GM19372 (cell line): ENCODE data around the gene ARHGAP21.
"Not testable (repeated sequence)": the region's sequence is repeated elsewhere in the genome, so short reads cannot be mapped to it uniquely, and the experiment has no call there.

ENCODE experiments used
- ATAC-seq: cut with Tn5 transposase; IDR thresholded peaks from one replicate; pipeline ENCODE4 v1.9.1; 2021; ENCODE audit warnings: mild to moderate bottlenecking, low read depth, moderate library complexity; ENCODE audit not compliant: unreplicated experiment

The ARHGAP21 gene

GRCh38 chr10:24690961-24691512, 32.6 kb downstream of the ARHGAP21 start:
- no peak for ATAC-seq

GRCh38 chr10:24685958-24686540, 37.6 kb downstream of the ARHGAP21 start:
- ATAC-seq = no peak

- ATAC-seq = no peak
These were observed 40.1 kb downstream of the ARHGAP21 start for GRCh38 chr10:24683554-24683953.

- ATAC-seq = no peak
These were observed 42.1 kb downstream of the ARHGAP21 start for GRCh38 chr10:24681572-24682088.

GRCh38 chr10:24680647-24681524, 42.8 kb downstream of the ARHGAP21 start:
- ATAC-seq = no peak

GRCh38 chr10:24678757-24679156, 44.9 kb downstream of the ARHGAP21 start:
- ATAC-seq = no peak

GRCh38 chr10:24674892-24675632, 48.6 kb downstream of the ARHGAP21 start:
- peak; percentile 54 for ATAC-seq

- ATAC-seq = no peak
These were observed 52.6 kb downstream of the ARHGAP21 start for GRCh38 chr10:24670964-24671670.

GRCh38 chr10:24669285-24669852, 54.3 kb downstream of the ARHGAP21 start:
- no peak for ATAC-seq

- no peak for ATAC-seq
These were observed 55.4 kb downstream of the ARHGAP21 start for GRCh38 chr10:24668247-24668646.

- ATAC-seq = no peak
These were observed 58.7 kb downstream of the ARHGAP21 start for GRCh38 chr10:24664991-24665390.

GRCh38 chr10:24661376-24661775, 62.3 kb downstream of the ARHGAP21 start:
- no peak for ATAC-seq

- not testable (repeated sequence) for ATAC-seq
These were observed 65.4 kb downstream of the ARHGAP21 start for GRCh38 chr10:24658319-24658718.

GRCh38 chr10:24656326-24656725, 67.4 kb downstream of the ARHGAP21 start:
- not testable (repeated sequence) for ATAC-seq

GRCh38 chr10:24652381-24652957, 71.2 kb downstream of the ARHGAP21 start:
- peak; percentile 86 for ATAC-seq

GRCh38 chr10:24651923-24652322, 71.8 kb downstream of the ARHGAP21 start:
- peak; percentile 11 for ATAC-seq

GRCh38 chr10:24650669-24651391, 72.9 kb downstream of the ARHGAP21 start:
- ATAC-seq = no peak

- no peak for ATAC-seq
These were observed 77.9 kb downstream of the ARHGAP21 start for GRCh38 chr10:24645784-24646183.

- ATAC-seq = no peak
These were observed 78.7 kb downstream of the ARHGAP21 start for GRCh38 chr10:24645022-24645421.
